Mesendoderm (in vitro differentiated cells): ENCODE data around the gene MAGI2.
A peak's percentile ranks its signal among the peaks of the same experiment; 100 is the strongest.

Source experiments
- DNase-seq: peaks from one replicate; pipeline ENCODE4 v3.0.0; 2013
- H2AK5ac ChIP-seq: 2 replicates; pipeline ENCODE4 v1.6.1; 2013; ENCODE audit warnings: low read length, inconsistent platforms
- H2BK120ac ChIP-seq: 2 replicates; pipeline ENCODE4 v1.6.1; 2013; ENCODE audit warnings: low read depth, mild to moderate bottlenecking, low read length, moderate library complexity, mixed read lengths
- H2BK15ac ChIP-seq: replicated peaks from 2 replicates; pipeline ENCODE4 v1.6.1; 2013; ENCODE audit warnings: low read depth, mild to moderate bottlenecking, moderate library complexity
- H2BK5ac ChIP-seq: 2 replicates; pipeline ENCODE4 v1.6.1; 2013; ENCODE audit warnings: low read length, inconsistent platforms
- H3K18ac ChIP-seq: 2 replicates; pipeline ENCODE4 v1.6.1; 2013; ENCODE audit warnings: mild to moderate bottlenecking, low read length, mixed read lengths
- H3K23ac ChIP-seq: one replicate; pipeline ENCODE4 v1.6.1; 2013; ENCODE audit warnings: low read length
- H3K27ac ChIP-seq: 2 replicates; pipeline ENCODE4 v1.5.1; 2013; ENCODE audit warnings: low read depth, mild to moderate bottlenecking, inconsistent platforms, low read length, moderate library complexity
- H3K27me3 ChIP-seq: 2 replicates; pipeline ENCODE4 v1.6.1; 2013; ENCODE audit warnings: low read length, control low read depth, mild to moderate bottlenecking, inconsistent platforms; ENCODE audit not compliant: insufficient read depth, poor library complexity
- H3K36me3 ChIP-seq: 2 replicates; pipeline ENCODE4 v1.6.1; 2013; ENCODE audit warnings: low read length, inconsistent platforms; ENCODE audit not compliant: control insufficient read depth, insufficient read depth
- H3K4ac ChIP-seq: one replicate; pipeline ENCODE4 v1.6.1; 2013; ENCODE audit warnings: low read depth, mild to moderate bottlenecking, low read length, moderate library complexity
- H3K4me1 ChIP-seq: 2 replicates; pipeline ENCODE4 v1.6.1; 2013; ENCODE audit warnings: low read depth, low read length, inconsistent platforms; ENCODE audit not compliant: control insufficient read depth
- H3K4me2 ChIP-seq: 2 replicates; pipeline ENCODE4 v1.6.1; 2013; ENCODE audit warnings: low read length
- H3K4me3 ChIP-seq: 2 replicates; pipeline ENCODE4 v1.5.1; 2013; ENCODE audit warnings: mild to moderate bottlenecking, low read length
- H3K56ac ChIP-seq: one replicate; pipeline ENCODE4 v1.6.1; 2013; ENCODE audit warnings: low read length
- H3K79me1 ChIP-seq: 2 replicates; pipeline ENCODE4 v1.6.1; 2013; ENCODE audit warnings: low read length, inconsistent platforms
- H3K79me2 ChIP-seq: 2 replicates; pipeline ENCODE4 v1.6.1; 2013; ENCODE audit warnings: mild to moderate bottlenecking, low read length; ENCODE audit not compliant: control insufficient read depth, insufficient read depth
- H3K9ac ChIP-seq: 2 replicates; pipeline ENCODE4 v1.6.1; 2013; ENCODE audit warnings: low read length, inconsistent platforms
- H4K5ac ChIP-seq: one replicate; pipeline ENCODE4 v1.6.1; 2013; ENCODE audit warnings: low read length
- H4K8ac ChIP-seq: one replicate; pipeline ENCODE4 v1.6.1; 2013; ENCODE audit warnings: low read depth, mild to moderate bottlenecking, control low read depth, low read length, moderate library complexity
- WGBS: extraction: QIAGEN DNeasy Blood & Tissue Kit; methylation state at CpG from one replicate; pipeline ENCODE4 v1.1.7; 2013; ENCODE audit warnings: low lambda C conversion rate, missing lambda C conversion rate; ENCODE audit not compliant: insufficient coverage; ENCODE audit errors: extremely low coverage; 5-methylcytosine and 5-hydroxymethylcytosine counted together

MAGI2 gene

DNA sequence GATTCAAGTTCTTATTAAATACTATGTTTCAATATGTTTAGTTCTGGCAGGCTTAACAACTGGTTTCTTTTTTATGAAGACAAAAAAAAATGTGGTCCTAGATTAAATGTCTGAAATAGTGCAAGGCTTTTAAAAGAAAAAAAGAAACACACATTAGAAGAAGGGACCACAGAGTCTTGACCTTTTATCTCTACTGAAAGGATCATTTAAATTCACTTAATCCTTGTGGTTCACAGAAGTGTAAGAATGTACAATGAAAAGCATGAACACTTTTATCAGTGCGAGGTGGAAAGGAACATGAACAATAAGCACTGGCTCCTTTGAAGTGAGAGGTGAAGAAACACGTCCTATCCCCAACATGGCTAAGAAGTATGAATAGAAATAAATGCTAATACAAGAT lies 765.1 kb downstream of the MAGI2 start:
- H2BK15ac ChIP-seq = no peak overlapping the region
- no CpG with 5 or more reads among the region's 2 CpGs for WGBS

GRCh38 chr7:78686189-78686588 lies 767.3 kb downstream of the MAGI2 start:
- WGBS = no CpG with 5 or more reads among the region's 6 CpGs
- H3K18ac ChIP-seq = no peak overlapping the region
- H2BK5ac ChIP-seq = no peak overlapping the region
- H2AK5ac ChIP-seq = no peak overlapping the region
- no peaks in the 10 kb centered on the region for H3K27me3 ChIP-seq
- H3K4me3 ChIP-seq = no peak overlapping the region
- H3K36me3 ChIP-seq = no peaks in the 10 kb centered on the region
- no peak overlapping the region for H2BK120ac ChIP-seq
- no peaks in the 10 kb centered on the region for H3K4me1 ChIP-seq
- H3K4ac ChIP-seq = no peak overlapping the region
- H3K56ac ChIP-seq = no peak overlapping the region
- no peak overlapping the region for H2BK15ac ChIP-seq
- H3K79me1 ChIP-seq = no peaks in the 10 kb centered on the region
- no peak overlapping the region for H3K9ac ChIP-seq
- no peak overlapping the region for H3K23ac ChIP-seq
- no peak overlapping the region for H4K5ac ChIP-seq
- peak; percentile 47 for DNase-seq
- H3K27ac ChIP-seq = no peak overlapping the region
- no peaks in the 10 kb centered on the region for H3K79me2 ChIP-seq
- no peak overlapping the region for H3K4me2 ChIP-seq
- no peak overlapping the region for H4K8ac ChIP-seq

More for the DNA sequence above, 765.1 kb downstream of the MAGI2 start:
- H3K23ac ChIP-seq = no peak overlapping the region
- no peaks in the 10 kb centered on the region for H3K79me2 ChIP-seq
- no peak overlapping the region for H4K8ac ChIP-seq
- no peak for DNase-seq
- H3K56ac ChIP-seq = no peak overlapping the region
- H3K4ac ChIP-seq = no peak overlapping the region
- H3K27me3 ChIP-seq = no peaks in the 10 kb centered on the region
- no peak overlapping the region for H3K4me3 ChIP-seq
- no peaks in the 10 kb centered on the region for H3K79me1 ChIP-seq
- no peak overlapping the region for H3K9ac ChIP-seq
- no peaks in the 10 kb centered on the region for H3K4me1 ChIP-seq
- H4K5ac ChIP-seq = no peak overlapping the region
- H3K27ac ChIP-seq = no peak overlapping the region
- H3K18ac ChIP-seq = no peak overlapping the region
- H3K36me3 ChIP-seq = no peaks in the 10 kb centered on the region
- no peak overlapping the region for H2BK5ac ChIP-seq
- no peak overlapping the region for H2AK5ac ChIP-seq
- H2BK120ac ChIP-seq = no peak overlapping the region
- no peak overlapping the region for H3K4me2 ChIP-seq

GRCh38 chr7:78684201-78684600 lies 769.3 kb downstream of the MAGI2 start:
- Histone ChIP-seq H3K9ac (no peak overlapping the region), H3K4me3 (no peak overlapping the region), H3K27ac (no peak overlapping the region), H2BK15ac (no peak overlapping the region), H2BK5ac (no peak overlapping the region), H3K27me3 (no peaks in the 10 kb centered on the region), H4K5ac (no peak overlapping the region), H3K4me1 (no peaks in the 10 kb centered on the region), H2BK120ac (no peak overlapping the region), H2AK5ac (no peak overlapping the region), H3K4me2 (no peak overlapping the region), H3K23ac (no peak overlapping the region), H3K36me3 (no peaks in the 10 kb centered on the region), H4K8ac (no peak overlapping the region), H3K4ac (no peak overlapping the region), H3K56ac (no peak overlapping the region), H3K18ac (no peak overlapping the region), H3K79me1 (no peaks in the 10 kb centered on the region), H3K79me2 (peaks cover 1% of the 10 kb centered on the region)
- WGBS = no CpG with 5 or more reads among the region's 1 CpG
- peak; percentile 54 for DNase-seq

GRCh38 chr7:78683566-78683965 lies 769.9 kb downstream of the MAGI2 start:
- H3K4me1 ChIP-seq = no peaks in the 10 kb centered on the region
- H3K79me1 ChIP-seq = no peaks in the 10 kb centered on the region
- H3K27me3 ChIP-seq = no peaks in the 10 kb centered on the region
- no peak overlapping the region for H2BK5ac ChIP-seq
- H3K4me2 ChIP-seq = no peak overlapping the region
- no peak overlapping the region for H2AK5ac ChIP-seq
- no peak overlapping the region for H4K5ac ChIP-seq
- no peak overlapping the region for H3K27ac ChIP-seq
- H2BK120ac ChIP-seq = no peak overlapping the region
- H3K9ac ChIP-seq = no peak overlapping the region
- no peak overlapping the region for H3K18ac ChIP-seq
- H3K4ac ChIP-seq = no peak overlapping the region
- no peak overlapping the region for H3K23ac ChIP-seq
- DNase-seq = no peak
- no peak overlapping the region for H3K4me3 ChIP-seq
- H3K56ac ChIP-seq = no peak overlapping the region
- no peaks in the 10 kb centered on the region for H3K36me3 ChIP-seq
- no peak overlapping the region for H4K8ac ChIP-seq
- WGBS = no CpG with 5 or more reads among the region's 1 CpG
- H2BK15ac ChIP-seq = no peak overlapping the region
- peaks cover 1% of the 10 kb centered on the region for H3K79me2 ChIP-seq

- Histone ChIP-seq H2AK5ac (no peak overlapping the region), H4K5ac (no peak overlapping the region), H3K23ac (no peak overlapping the region), H4K8ac (no peak overlapping the region), H3K56ac (no peak overlapping the region), H2BK5ac (no peak overlapping the region), H3K9ac (no peak overlapping the region), H3K27ac (no peak overlapping the region), H3K36me3 (no peaks in the 10 kb centered on the region), H3K79me1 (no peaks in the 10 kb centered on the region), H2BK15ac (no peak overlapping the region), H3K79me2 (peaks cover 1% of the 10 kb centered on the region), H3K4me1 (no peaks in the 10 kb centered on the region), H3K4me2 (no peak overlapping the region), H3K4me3 (no peak overlapping the region), H3K27me3 (no peaks in the 10 kb centered on the region), H3K4ac (no peak overlapping the region), H3K18ac (no peak overlapping the region), H2BK120ac (no peak overlapping the region)
- no CpG with 5 or more reads among the region's 6 CpGs for WGBS
- DNase-seq = no peak
Observed at GRCh38 chr7:78679112-78679876, 774.2 kb downstream of the MAGI2 start.

- Histone ChIP-seq H3K4ac (no peak overlapping the region), H4K5ac (no peak overlapping the region), H2BK120ac (no peak overlapping the region), H2BK5ac (no peak overlapping the region), H2BK15ac (no peak overlapping the region), H3K27me3 (no peaks in the 10 kb centered on the region), H3K27ac (no peak overlapping the region), H3K4me2 (no peak overlapping the region), H3K4me1 (no peaks in the 10 kb centered on the region), H3K4me3 (no peak overlapping the region), H3K23ac (no peak overlapping the region), H4K8ac (no peak overlapping the region), H3K56ac (no peak overlapping the region), H2AK5ac (no peak overlapping the region), H3K18ac (no peak overlapping the region), H3K79me2 (peaks cover 1% of the 10 kb centered on the region), H3K9ac (no peak overlapping the region), H3K36me3 (no peaks in the 10 kb centered on the region), H3K79me1 (no peaks in the 10 kb centered on the region)
- no peak for DNase-seq
- WGBS = no CpG with 5 or more reads among the region's 2 CpGs
Observed at GRCh38 chr7:78677391-78677790, 776.1 kb downstream of the MAGI2 start.
